Adrenal gland (tissue), 12 donors: ENCODE data around the gene PRKCH. TPM values are rescaled to one million over a fixed set of nuclear protein-coding genes. Genes with fewer than 3 reads are reported as not detected.
A peak's percentile ranks its signal among the peaks of the same experiment; 100 is the strongest.

Source experiments
- DNase-seq, 7 donors: peaks; one replicate each; pipeline ENCODE4 v3.0.0-alpha.2; 2019 to 2020
- H3K27ac ChIP-seq, 5 donors: fragments of 200-600 bp; sonication (generic) in 4 of 5; 1 replicate in 3 of 5; 2 replicates in 2 of 5; pipeline versions ENCODE4 v1.5.1 to v1.8.0; 2016 to 2020; ENCODE audit warnings: mild to moderate bottlenecking in 1 of 5
- H3K27me3 ChIP-seq: fragments of 200-600 bp; 2 replicates; pipeline ENCODE4 v1.8.0; 2021
- H3K36me3 ChIP-seq, 2 donors: fragments of 200-600 bp; replicated peaks in 1 of 2; 1 replicate in 1 of 2; 2 replicates in 1 of 2; pipeline versions ENCODE4 v1.5.1 to v1.8.0; 2018 to 2022
- H3K4me1 ChIP-seq, 2 donors: fragments of 200-600 bp; replicated peaks in 1 of 2; 1 replicate in 1 of 2; 2 replicates in 1 of 2; pipeline versions ENCODE4 v1.5.1 to v1.8.0; 2018 to 2021
- H3K4me3 ChIP-seq, 4 donors: fragments of 200-600 bp; sonication (generic) in 3 of 4; one replicate each; pipeline ENCODE4 v1.5.1; 2016 to 2018
- H3K9me3 ChIP-seq, 3 donors: fragments of 200-600 bp; sonication (generic) in 1 of 3; replicated peaks in 1 of 3; 1 replicate in 2 of 3; 2 replicates in 1 of 3; pipeline versions ENCODE4 v1.5.1 to v1.8.0; 2016 to 2021
- POLR2A ChIP-seq, 2 donors: fragments of 450-650 bp; IDR thresholded peaks; one replicate each; pipeline ENCODE4 v1.6.1; 2017; ENCODE audit warnings: antibody characterized with exemption in 2 of 2, mild to moderate bottlenecking in 2 of 2, moderate library complexity in 1 of 2
- WGBS, 4 donors: extraction: QIAGEN DNeasy Blood & Tissue Kit in 2 of 4; methylation state at CpG; one replicate each; pipeline versions ENCODE4 v1.1.5 to v1.1.7; 2013 to 2017; 5-methylcytosine and 5-hydroxymethylcytosine counted together
- intact Hi-C, 2 donors: fragments of 100-400 bp; cut with DNase I; formaldehyde crosslinking; loops; one replicate each; pipeline versions ENCODE4 v1.14.1 to v1.15.0; 2022 to 2023
- polyA plus RNA-seq, 3 donors: library from polyadenylated mRNA; stranded (reverse); fragments of 200-250 nt in 2 of 3; fragments of 350-450 nt in 1 of 3; fragmentation: Illumina TruSeq in 1 of 3; extraction: RNeasy Lipid Tissue Mini Kit (QIAGEN cat#74804) in 1 of 3; gene quantifications; one replicate each; pipeline ENCODE4 v1.2.3, GENCODE V29; 2013 to 2014
- total RNA-seq, 9 donors: library from RNA; depleted of rRNA in 4 of 9; stranded (reverse); fragments of >200 nt in 4 of 9; fragments of 120-200 nt in 1 of 9; fragmentation: NEBNext Ultra II Directional in 1 of 9; extraction: Animal tissue kit (Norgen Biotek cat#: 25700) in 1 of 9; gene quantifications; one replicate each; pipeline versions ENCODE4 v1.1.0 to v1.2.4, GENCODE V29; 2013 to 2023
- TF ChIP-seq, protein P1 (sequence below), 6 experiments: fragments of 450-650 bp in 4 of 6; fragments of 200-600 bp in 2 of 6; sonication (generic) in 1 of 6; IDR thresholded peaks; 1 replicate in 5 of 6; 2 replicates in 1 of 6; pipeline versions ENCODE4 v1.5.1 to v1.8.0; 2016 to 2021; ENCODE audit warnings: antibody characterized with exemption in 6 of 6, mild to moderate bottlenecking in 2 of 6, moderate library complexity in 1 of 6
- donor health status: healthy with polysubstance abuse.
- donor health status: Bipolar disorder and iron deficiency.
- donor health status: DM: yes; HTN: yes; CAD: no.
- donor health status: DM: no; HTN: no; CAD: no.
- donor health status: DM: no; HTN: no; CAD: no.
- donor health status: DM: yes; HTN: yes; CAD: no.

Gene PRKCH
- total and polyA plus RNA-seq, 12 donors, result 7.8 to 28.1 (median 17.0) TPM

DNA sequence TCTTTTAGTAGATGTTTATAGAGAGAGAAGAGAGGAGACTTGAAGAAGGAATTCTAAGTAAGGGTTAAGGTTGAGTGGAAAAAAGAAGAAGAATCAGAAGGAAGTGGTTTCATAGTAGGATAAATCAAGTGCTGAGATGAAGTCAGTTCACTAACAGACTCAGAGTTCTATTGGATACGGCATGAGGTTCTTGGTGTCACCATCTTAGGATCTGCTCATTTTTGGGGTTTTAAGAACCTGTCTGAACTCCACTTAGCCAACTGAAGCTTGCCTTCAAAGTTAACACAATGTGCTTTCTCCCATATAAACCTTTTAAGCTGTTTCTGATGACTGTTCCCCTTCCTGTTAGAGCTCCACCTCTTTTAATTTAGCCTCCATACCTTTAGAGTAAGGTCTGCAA, 152.6 kb downstream of the PRKCH start:
- Histone ChIP-seq H3K4me3 (no peak overlapping the region), H3K27me3 (no peaks in the 10 kb centered on the region), H3K4me1 (peaks cover 33 to 69% of the 10 kb centered on the region in 2 donors), H3K36me3 (no peaks in the 10 kb centered on the region), H3K27ac (peak overlapping the region in 2 of 5 donors; percentile 36 to 95), H3K9me3 (no peaks in the 10 kb centered on the region)
- intact Hi-C loops, result loop anchor here (10.0 kb wide), 2 partner anchors 81 to 221 kb away; partner anchors contain the start of gene HIF1A (in 2 of the 2)
- TF ChIP-seq, protein P1, sequence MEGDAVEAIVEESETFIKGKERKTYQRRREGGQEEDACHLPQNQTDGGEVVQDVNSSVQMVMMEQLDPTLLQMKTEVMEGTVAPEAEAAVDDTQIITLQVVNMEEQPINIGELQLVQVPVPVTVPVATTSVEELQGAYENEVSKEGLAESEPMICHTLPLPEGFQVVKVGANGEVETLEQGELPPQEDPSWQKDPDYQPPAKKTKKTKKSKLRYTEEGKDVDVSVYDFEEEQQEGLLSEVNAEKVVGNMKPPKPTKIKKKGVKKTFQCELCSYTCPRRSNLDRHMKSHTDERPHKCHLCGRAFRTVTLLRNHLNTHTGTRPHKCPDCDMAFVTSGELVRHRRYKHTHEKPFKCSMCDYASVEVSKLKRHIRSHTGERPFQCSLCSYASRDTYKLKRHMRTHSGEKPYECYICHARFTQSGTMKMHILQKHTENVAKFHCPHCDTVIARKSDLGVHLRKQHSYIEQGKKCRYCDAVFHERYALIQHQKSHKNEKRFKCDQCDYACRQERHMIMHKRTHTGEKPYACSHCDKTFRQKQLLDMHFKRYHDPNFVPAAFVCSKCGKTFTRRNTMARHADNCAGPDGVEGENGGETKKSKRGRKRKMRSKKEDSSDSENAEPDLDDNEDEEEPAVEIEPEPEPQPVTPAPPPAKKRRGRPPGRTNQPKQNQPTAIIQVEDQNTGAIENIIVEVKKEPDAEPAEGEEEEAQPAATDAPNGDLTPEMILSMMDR (IDR thresholded peaks at IDR 0.05), result no peak
- TF ChIP-seq POLR2A (IDR thresholded peaks at IDR 0.05), result no peak
- no peak for DNase-seq
- WGBS, 4 donors, result 0 to 31% (median 0%) methylated on average over 1 of the region's 1 CpG

DNA sequence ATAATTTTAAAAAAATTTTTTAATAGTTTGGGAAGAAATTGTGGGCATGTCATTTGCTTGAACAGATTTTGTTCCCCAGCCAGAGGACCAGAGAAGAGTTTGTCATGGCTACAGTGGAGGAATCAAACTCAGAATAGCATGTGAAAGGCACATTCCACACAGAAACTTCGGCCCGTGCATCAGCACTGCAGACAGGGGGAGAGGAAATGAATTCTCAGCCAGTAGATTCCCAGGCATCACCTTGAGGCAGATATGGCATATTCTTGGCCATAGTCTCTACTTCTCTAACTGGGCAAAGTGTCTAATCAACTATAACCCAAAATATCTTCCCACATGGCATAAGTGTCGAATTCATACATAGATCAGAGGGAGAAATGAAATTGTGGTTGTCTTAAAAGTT, 153.3 kb downstream of the PRKCH start:
- peak in 2 of 7 donors; percentile 19 to 40 for DNase-seq
- Histone ChIP-seq H3K4me3 (no peak overlapping the region), H3K27ac (peak overlapping the region in 2 of 5 donors; percentile 36 to 95), H3K27me3 (no peaks in the 10 kb centered on the region), H3K4me1 (peaks cover 36 to 76% of the 10 kb centered on the region in 2 donors), H3K36me3 (no peaks in the 10 kb centered on the region), H3K9me3 (no peaks in the 10 kb centered on the region)
- intact Hi-C loops, result loop anchor here (10.0 kb wide), 2 partner anchors 80 to 220 kb away; partner anchors contain the start of gene HIF1A (in 2 of the 2)
- TF ChIP-seq POLR2A (IDR thresholded peaks at IDR 0.05), result no peak
- TF ChIP-seq, protein P1 (IDR thresholded peaks at IDR 0.05), result no peak
- WGBS, 4 donors, result 73 to 89% (median 77%) methylated on average over 3 of the region's 3 CpGs

DNA sequence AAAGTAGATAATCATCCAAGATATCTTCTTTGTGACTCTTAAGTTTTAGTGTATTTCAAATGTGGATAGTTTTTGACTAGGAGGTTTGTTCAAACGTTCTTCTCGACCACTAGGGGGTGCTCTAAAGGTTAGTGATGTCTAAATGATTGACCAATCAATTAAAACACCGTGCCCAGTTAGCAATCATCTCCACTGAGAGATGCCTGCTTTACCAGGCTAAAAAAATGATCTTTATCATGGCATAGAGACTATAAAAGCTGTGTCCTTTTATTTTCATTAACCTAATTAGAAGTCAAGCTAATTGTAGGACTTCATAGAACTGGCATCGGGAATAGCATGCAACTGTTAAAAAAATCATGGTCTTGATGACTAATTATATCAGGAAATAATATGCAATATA, 153.9 kb downstream of the PRKCH start:
- peaks cover 36 to 76% of the 10 kb centered on the region in 2 donors for H3K4me1 ChIP-seq
- H3K27ac ChIP-seq, result peak overlapping the region in 4 of 5 donors; percentile 36 to 95 (median 52)
- no peak for TF ChIP-seq POLR2A (IDR thresholded peaks at IDR 0.05)
- TF ChIP-seq, protein P1 (IDR thresholded peaks at IDR 0.05), result peak; percentile 59 to 77 (median 67)
- intact Hi-C loops, result loop anchor here (10.0 kb wide), 2 partner anchors 79 to 219 kb away; partner anchors contain the start of gene HIF1A (in 2 of the 2)
- WGBS, 4 donors, result 17 to 22% (median 20%) methylated on average over 4 of the region's 4 CpGs
- no peaks in the 10 kb centered on the region for H3K9me3 ChIP-seq
- no peaks in the 10 kb centered on the region for H3K36me3 ChIP-seq
- H3K27me3 ChIP-seq, result no peaks in the 10 kb centered on the region
- DNase-seq, result peak in 1 of 7 donors; percentile 29
- no peak overlapping the region for H3K4me3 ChIP-seq

DNA sequence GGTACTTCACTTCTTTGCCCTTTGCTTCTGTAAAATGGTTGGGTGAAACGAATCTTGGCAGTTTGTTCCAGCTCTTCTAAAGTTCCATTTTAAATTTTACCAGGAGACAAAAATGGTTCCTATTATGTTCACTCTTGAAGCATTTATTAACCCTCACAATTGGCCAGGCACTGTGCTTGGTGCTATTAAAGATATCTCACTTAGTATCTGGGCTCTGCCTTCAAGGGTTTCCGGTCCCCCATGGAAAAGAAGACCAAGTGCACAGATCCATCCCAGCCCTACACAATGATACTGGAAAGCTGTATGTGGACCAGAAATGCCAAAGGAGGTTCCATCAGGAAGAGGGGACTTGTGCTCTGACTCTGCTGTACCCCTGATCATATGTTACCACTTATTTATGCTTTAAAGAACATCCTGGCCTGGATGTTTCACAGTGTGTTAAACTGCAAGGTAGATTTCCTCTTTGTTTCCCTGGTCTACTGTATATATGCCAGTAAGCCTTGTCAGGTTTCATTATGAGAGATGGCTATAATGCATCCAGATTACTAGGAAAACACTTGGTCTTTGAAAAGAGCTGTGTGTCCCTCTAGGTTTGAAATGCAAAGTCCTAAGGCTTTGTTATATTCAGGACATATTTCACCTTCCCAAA, 154.8 kb downstream of the PRKCH start:
- Histone ChIP-seq H3K27me3 (no peaks in the 10 kb centered on the region), H3K36me3 (no peaks in the 10 kb centered on the region), H3K27ac (peak overlapping the region; percentile 68 to 95 (median 89)), H3K4me3 (no peak overlapping the region), H3K9me3 (no peaks in the 10 kb centered on the region), H3K4me1 (peaks cover 32 to 71% of the 10 kb centered on the region in 2 donors)
- no peak for TF ChIP-seq POLR2A (IDR thresholded peaks at IDR 0.05)
- TF ChIP-seq, protein P1 (IDR thresholded peaks at IDR 0.05), result no peak
- intact Hi-C loops, result loop anchor here (10.0 kb wide), 2 partner anchors 79 to 219 kb away; partner anchors contain the start of gene HIF1A (in 2 of the 2)
- DNase-seq, result no peak
- WGBS, 4 donors, result 76 to 86% (median 80%) methylated on average over 2 of the region's 2 CpGs
